Measurements from ENCODE around the gene NXPH1. TPM values are rescaled to one million over a fixed set of nuclear protein-coding genes. Genes with fewer than 3 reads are reported as not detected.

Gene NXPH1
- total RNA-seq, 5 donors from 2014 or later (not counting 1 experiment from before 2014, with no cell fraction given): not detected

GRCh38 chr7:8390262-8390626 is 43.2 kb upstream of the NXPH1 start:
- Histone ChIP-seq H3K27me3 (replicated peaks in 1 of 2; ENCODE audit: control insufficient read depth in 2 of 2, extremely low read depth in 1 of 2, insufficient read depth in 2 of 2, low read length in 1 of 2) (peaks cover 0 to 6% of the 10 kb centered on the region in 2 experiments), H3K27ac (ENCODE audit: low read length) (no peak overlapping the region), H3K4me1 (ENCODE audit: control insufficient read depth in 1 of 2, extremely low read depth in 1 of 2, insufficient read depth in 2 of 2, low read length in 2 of 2) (no peaks in the 10 kb centered on the region), H3K4me3 (ENCODE audit: control insufficient read depth in 1 of 2, extremely low read depth in 1 of 2, low read length in 1 of 2) (no peak overlapping the region), H3K36me3 (ENCODE audit: control insufficient read depth in 2 of 2, extremely low read depth in 1 of 2, insufficient read depth in 1 of 2, low read length in 1 of 2) (no peaks in the 10 kb centered on the region), H3K9me3 (no peaks in the 10 kb centered on the region)
- ATAC-seq (replicated peaks in 1 of 4): no peak
- Mint-ChIP-seq H3K27ac (no peak overlapping the region), H3K4me3 (no peak overlapping the region), H3K9me3 (no peaks in the 10 kb centered on the region), H3K36me3 (no peaks in the 10 kb centered on the region), H3K4me1 (peaks cover 0 to 5% (median 0%) of the 10 kb centered on the region in 3 donors), H3K27me3 (peaks cover 24 to 38% of the 10 kb centered on the region in 2 donors)
- CTCF ChIA-PET: no interaction called here
- 86% methylated on average over 1 of the region's 3 CpGs for WGBS (ENCODE audit: insufficient coverage)
- POLR2A ChIA-PET: no interaction called here
- DNase-seq: no peak

GRCh38 chr7:8391353-8392062 is 41.9 kb upstream of the NXPH1 start:
- Mint-ChIP-seq H3K27ac (no peak overlapping the region), H3K9me3 (no peaks in the 10 kb centered on the region), H3K27me3 (peaks cover 22 to 41% of the 10 kb centered on the region in 2 donors), H3K4me3 (no peak overlapping the region), H3K4me1 (peaks cover 0 to 5% (median 0%) of the 10 kb centered on the region in 3 donors), H3K36me3 (no peaks in the 10 kb centered on the region)
- H3K4me3 ChIP-seq (ENCODE audit: control insufficient read depth in 1 of 2, extremely low read depth in 1 of 2, low read length in 1 of 2): no peak overlapping the region
- ChIA-PET CTCF (no interaction called here), POLR2A (no interaction called here)
- no peak overlapping the region for H3K27ac ChIP-seq (ENCODE audit: low read length)
- H3K9me3 ChIP-seq: no peaks in the 10 kb centered on the region
- DNase-seq: no peak
- no peaks in the 10 kb centered on the region for H3K4me1 ChIP-seq (ENCODE audit: control insufficient read depth in 1 of 2, extremely low read depth in 1 of 2, insufficient read depth in 2 of 2, low read length in 2 of 2)
- ATAC-seq (replicated peaks in 1 of 4): no peak
- peaks cover 0 to 6% of the 10 kb centered on the region in 2 experiments for H3K27me3 ChIP-seq (replicated peaks in 1 of 2; ENCODE audit: control insufficient read depth in 2 of 2, extremely low read depth in 1 of 2, insufficient read depth in 2 of 2, low read length in 1 of 2)
- WGBS (ENCODE audit: insufficient coverage): no CpG with 5 or more reads among the region's 6 CpGs
- H3K36me3 ChIP-seq (ENCODE audit: control insufficient read depth in 2 of 2, extremely low read depth in 1 of 2, insufficient read depth in 1 of 2, low read length in 1 of 2): no peaks in the 10 kb centered on the region

GRCh38 chr7:8396294-8396693 is 37.1 kb upstream of the NXPH1 start:
- peaks cover 0 to 2% of the 10 kb centered on the region in 2 experiments for H3K27me3 ChIP-seq (replicated peaks in 1 of 2; ENCODE audit: control insufficient read depth in 2 of 2, extremely low read depth in 1 of 2, insufficient read depth in 2 of 2, low read length in 1 of 2)
- no peaks in the 10 kb centered on the region for H3K9me3 ChIP-seq
- WGBS (ENCODE audit: insufficient coverage): 80% methylated on average over 2 of the region's 5 CpGs
- ChIA-PET POLR2A (no interaction called here), CTCF (no interaction called here)
- Mint-ChIP-seq H3K27ac (no peak overlapping the region), H3K36me3 (no peaks in the 10 kb centered on the region), H3K27me3 (peaks cover 23 to 43% of the 10 kb centered on the region in 2 donors), H3K4me3 (no peak overlapping the region), H3K4me1 (no peaks in the 10 kb centered on the region), H3K9me3 (no peaks in the 10 kb centered on the region)
- no peak for DNase-seq
- no peak for ATAC-seq (replicated peaks in 1 of 4)
- no peak overlapping the region for H3K27ac ChIP-seq (ENCODE audit: low read length)
- no peaks in the 10 kb centered on the region for H3K36me3 ChIP-seq (ENCODE audit: control insufficient read depth in 2 of 2, extremely low read depth in 1 of 2, insufficient read depth in 1 of 2, low read length in 1 of 2)
- no peaks in the 10 kb centered on the region for H3K4me1 ChIP-seq (ENCODE audit: control insufficient read depth in 1 of 2, extremely low read depth in 1 of 2, insufficient read depth in 2 of 2, low read length in 2 of 2)
- no peak overlapping the region for H3K4me3 ChIP-seq (ENCODE audit: control insufficient read depth in 1 of 2, extremely low read depth in 1 of 2, low read length in 1 of 2)

- Mint-ChIP-seq H3K9me3 (no peaks in the 10 kb centered on the region), H3K27ac (no peak overlapping the region), H3K36me3 (no peaks in the 10 kb centered on the region), H3K27me3 (peaks cover 19 to 39% of the 10 kb centered on the region in 2 donors), H3K4me1 (no peaks in the 10 kb centered on the region), H3K4me3 (no peak overlapping the region)
- H3K9me3 ChIP-seq: no peaks in the 10 kb centered on the region
- no peak overlapping the region for H3K27ac ChIP-seq (ENCODE audit: low read length)
- H3K4me1 ChIP-seq (ENCODE audit: control insufficient read depth in 1 of 2, extremely low read depth in 1 of 2, insufficient read depth in 2 of 2, low read length in 2 of 2): no peaks in the 10 kb centered on the region
- H3K4me3 ChIP-seq (ENCODE audit: control insufficient read depth in 1 of 2, extremely low read depth in 1 of 2, low read length in 1 of 2): no peak overlapping the region
- WGBS (ENCODE audit: insufficient coverage): no CpG with 5 or more reads among the region's 1 CpG
- H3K36me3 ChIP-seq (ENCODE audit: control insufficient read depth in 2 of 2, extremely low read depth in 1 of 2, insufficient read depth in 1 of 2, low read length in 1 of 2): no peaks in the 10 kb centered on the region
- no peak for DNase-seq
- no peaks in the 10 kb centered on the region for H3K27me3 ChIP-seq (replicated peaks in 1 of 2; ENCODE audit: control insufficient read depth in 2 of 2, extremely low read depth in 1 of 2, insufficient read depth in 2 of 2, low read length in 1 of 2)
- no peak for ATAC-seq (replicated peaks in 1 of 4)
- ChIA-PET CTCF (interaction anchor here in 1 of 2 donors (0.6 kb wide), 1 partner anchor 72 kb away, joined by 3 read pairs; no protein-coding TSS in a partner anchor), POLR2A (no interaction called here)
Observed at GRCh38 chr7:8408871-8409270, 24.5 kb upstream of the NXPH1 start.

- Mint-ChIP-seq H3K36me3 (no peaks in the 10 kb centered on the region), H3K9me3 (no peaks in the 10 kb centered on the region), H3K27me3 (peaks cover 19 to 30% of the 10 kb centered on the region in 2 donors), H3K4me3 (no peak overlapping the region), H3K4me1 (no peaks in the 10 kb centered on the region), H3K27ac (no peak overlapping the region)
- no peaks in the 10 kb centered on the region for H3K36me3 ChIP-seq (ENCODE audit: control insufficient read depth in 2 of 2, extremely low read depth in 1 of 2, insufficient read depth in 1 of 2, low read length in 1 of 2)
- H3K27me3 ChIP-seq (replicated peaks in 1 of 2; ENCODE audit: control insufficient read depth in 2 of 2, extremely low read depth in 1 of 2, insufficient read depth in 2 of 2, low read length in 1 of 2): no peaks in the 10 kb centered on the region
- no peak overlapping the region for H3K4me3 ChIP-seq (ENCODE audit: control insufficient read depth in 1 of 2, extremely low read depth in 1 of 2, low read length in 1 of 2)
- ChIA-PET POLR2A (no interaction called here), CTCF (no interaction called here)
- ATAC-seq (replicated peaks in 1 of 4) (no peak), DNase-seq (no peak)
- H3K27ac ChIP-seq (ENCODE audit: low read length): no peak overlapping the region
- H3K4me1 ChIP-seq (ENCODE audit: control insufficient read depth in 1 of 2, extremely low read depth in 1 of 2, insufficient read depth in 2 of 2, low read length in 2 of 2): no peaks in the 10 kb centered on the region
- WGBS (ENCODE audit: insufficient coverage): 75% methylated on average over 1 of the region's 1 CpG
- no peaks in the 10 kb centered on the region for H3K9me3 ChIP-seq
Observed at GRCh38 chr7:8411103-8411502, 22.3 kb upstream of the NXPH1 start.

- Histone ChIP-seq H3K4me3 (ENCODE audit: control insufficient read depth in 1 of 2, extremely low read depth in 1 of 2, low read length in 1 of 2) (no peak overlapping the region), H3K36me3 (ENCODE audit: control insufficient read depth in 2 of 2, extremely low read depth in 1 of 2, insufficient read depth in 1 of 2, low read length in 1 of 2) (no peaks in the 10 kb centered on the region), H3K27me3 (replicated peaks in 1 of 2; ENCODE audit: control insufficient read depth in 2 of 2, extremely low read depth in 1 of 2, insufficient read depth in 2 of 2, low read length in 1 of 2) (no peaks in the 10 kb centered on the region), H3K9me3 (no peaks in the 10 kb centered on the region), H3K27ac (ENCODE audit: low read length) (no peak overlapping the region), H3K4me1 (ENCODE audit: control insufficient read depth in 1 of 2, extremely low read depth in 1 of 2, insufficient read depth in 2 of 2, low read length in 2 of 2) (no peaks in the 10 kb centered on the region)
- H3K9me3 Mint-ChIP-seq: no peaks in the 10 kb centered on the region
- no peaks in the 10 kb centered on the region for H3K4me1 Mint-ChIP-seq
- POLR2A ChIA-PET: no interaction called here
- H3K4me3 Mint-ChIP-seq: no peak overlapping the region
- CTCF ChIA-PET: no interaction called here
- DNase-seq (no peak), ATAC-seq (replicated peaks in 1 of 4) (no peak)
- no peak overlapping the region for H3K27ac Mint-ChIP-seq
- 60% methylated on average over 1 of the region's 4 CpGs for WGBS (ENCODE audit: insufficient coverage)
- H3K36me3 Mint-ChIP-seq: no peaks in the 10 kb centered on the region
- peaks cover 18 to 23% of the 10 kb centered on the region in 2 donors for H3K27me3 Mint-ChIP-seq
Observed at GRCh38 chr7:8413600-8413999, 19.8 kb upstream of the NXPH1 start.

Measured in T-cell (primary cell).